ENCODE results near the gene ACTC1.

ACTC1 gene

GRCh38 chr15:34757262-34757661 lies 38.1 kb downstream of the ACTC1 start:
- no peak for DNase-seq (ENCODE audit: low spot score)

- DNase-seq (ENCODE audit: low spot score) = no peak
Measured at GRCh38 chr15:34755419-34755773, 40.0 kb downstream of the ACTC1 start.

- peak; percentile 91 for DNase-seq (ENCODE audit: low spot score)
Measured at GRCh38 chr15:34754674-34755418, 40.5 kb downstream of the ACTC1 start, which contains the start of gene GJD2. Gene GJD2 (minus strand): TSS chr15:34754998. CDS start chr15:34754488, 510 bp downstream.

- peak; percentile 58 for DNase-seq (ENCODE audit: low spot score)
Measured at GRCh38 chr15:34754171-34754601, 41.2 kb downstream of the ACTC1 start.

- no peak for DNase-seq (ENCODE audit: low spot score)
Measured at GRCh38 chr15:34753236-34753894, 42.0 kb downstream of the ACTC1 start.

- no peak for DNase-seq (ENCODE audit: low spot score)
Measured at GRCh38 chr15:34749691-34750090, 45.7 kb downstream of the ACTC1 start.

Measured in D341Med (cell line).